Common myeloid progenitor, CD34-positive (primary cell): ENCODE results near the gene TGFBR1.
A peak's percentile ranks its signal among the peaks of the same experiment; 100 is the strongest.

ENCODE experiments used
- CTCF ChIA-PET: fragments of 350-600 bp; sonication (Branson Sonifier 250); formaldehyde crosslinking; loops from one replicate; lab custom pipeline; 2021; ENCODE audit warnings: antibody characterized with exemption; lab: Charles Lee
- POLR2A ChIA-PET: fragments of 350-600 bp; sonication (Branson Sonifier 250); formaldehyde crosslinking; loops from one replicate; lab custom pipeline; 2021; ENCODE audit warnings: antibody characterized with exemption; lab: Charles Lee
- DNase-seq, 3 donors: peaks; one replicate each; pipeline versions ENCODE4 v3.0.0 to v3.0.0-alpha.2; 2013
- H3K27ac ChIP-seq, 2 experiments: 1 replicate in 1 of 2; 2 replicates in 1 of 2; pipeline ENCODE4 v1.7.0; 2013; ENCODE audit warnings: inconsistent platforms in 2 of 2, low read length in 2 of 2, mild to moderate bottlenecking in 2 of 2, low read depth in 1 of 2, moderate library complexity in 1 of 2; ENCODE audit not compliant: severe bottlenecking in 2 of 2, insufficient read depth in 1 of 2, poor library complexity in 1 of 2
- H3K27me3 ChIP-seq, 5 experiments: replicated peaks in 2 of 5; 1 replicate in 3 of 5; 2 replicates in 2 of 5; pipeline versions ENCODE4 v1.6.1 to v1.7.0; 2013; ENCODE audit warnings: low read length in 4 of 5, mild to moderate bottlenecking in 2 of 5, moderate library complexity in 2 of 5, inconsistent platforms in 1 of 5; ENCODE audit not compliant: insufficient read depth in 5 of 5, control insufficient read depth in 4 of 5
- H3K36me3 ChIP-seq, 4 experiments: 1 replicate in 2 of 4; 2 replicates in 2 of 4; pipeline versions ENCODE4 v1.6.1 to v1.7.0; 2013; ENCODE audit warnings: low read length in 3 of 4, control low read depth in 1 of 4, mild to moderate bottlenecking in 1 of 4; ENCODE audit not compliant: control insufficient read depth in 4 of 4, insufficient read depth in 4 of 4
- H3K4me1 ChIP-seq, 4 experiments: 1 replicate in 3 of 4; 2 replicates in 1 of 4; pipeline versions ENCODE4 v1.6.1 to v1.7.1; 2013; ENCODE audit warnings: low read length in 3 of 4, mild to moderate bottlenecking in 3 of 4, control low read depth in 1 of 4, inconsistent platforms in 1 of 4, moderate library complexity in 1 of 4; ENCODE audit not compliant: control insufficient read depth in 4 of 4, insufficient read depth in 4 of 4; ENCODE audit errors: control extremely low read depth in 1 of 4
- H3K4me3 ChIP-seq, 7 experiments: 1 replicate in 4 of 7; 2 replicates in 3 of 7; pipeline versions ENCODE4 v1.5.1 to v1.7.0; 2013; ENCODE audit warnings: mild to moderate bottlenecking in 7 of 7, low read length in 6 of 7, moderate library complexity in 6 of 7, inconsistent platforms in 2 of 7, low read depth in 2 of 7, control low read depth in 1 of 7; ENCODE audit not compliant: insufficient read depth in 4 of 7, control insufficient read depth in 1 of 7; ENCODE audit errors: extremely low read depth in 1 of 7
- H3K9me3 ChIP-seq, 5 experiments: 1 replicate in 4 of 5; 2 replicates in 1 of 5; pipeline versions ENCODE4 v1.6.1 to v1.7.1; 2013; ENCODE audit warnings: low read length in 4 of 5, mild to moderate bottlenecking in 2 of 5, inconsistent platforms in 1 of 5, low read depth in 1 of 5, moderate library complexity in 1 of 5; ENCODE audit not compliant: control insufficient read depth in 4 of 5, insufficient read depth in 2 of 5; ENCODE audit errors: control extremely low read depth in 1 of 5
- WGBS: methylation state at CpG from one replicate; pipeline ENCODE4 v1.1.5; 2013; ENCODE audit not compliant: insufficient coverage; 5-methylcytosine and 5-hydroxymethylcytosine counted together

The TGFBR1 gene

GRCh38 chr9:99074902-99075245 is 30.0 kb upstream of the TGFBR1 start:
- no peak for DNase-seq
- Histone ChIP-seq H3K27me3 (no peaks in the 10 kb centered on the region), H3K36me3 (no peaks in the 10 kb centered on the region), H3K4me3 (no peak overlapping the region), H3K9me3 (no peaks in the 10 kb centered on the region), H3K27ac (peak overlapping the region in 1 of 2 experiments; percentile 77), H3K4me1 (peaks cover 3 to 34% (median 22%) of the 10 kb centered on the region in 4 experiments)
- ChIA-PET CTCF (interaction anchor here (0.7 kb wide), 1 partner anchor 9 kb away, joined by 3 read pairs; no protein-coding TSS in a partner anchor), POLR2A (no interaction called here)
- WGBS = 98% methylated on average over 3 of the region's 3 CpGs

GRCh38 chr9:99075246-99075912 is 29.5 kb upstream of the TGFBR1 start:
- H3K27ac ChIP-seq = peak overlapping the region in 1 of 2 experiments; percentile 77
- no peaks in the 10 kb centered on the region for H3K36me3 ChIP-seq
- 74% methylated on average over 5 of the region's 6 CpGs for WGBS
- peak in 2 of 3 donors; percentile 41 to 57 for DNase-seq
- H3K4me1 ChIP-seq = peaks cover 3 to 34% (median 22%) of the 10 kb centered on the region in 4 experiments
- no peak overlapping the region for H3K4me3 ChIP-seq
- no peaks in the 10 kb centered on the region for H3K27me3 ChIP-seq
- no peaks in the 10 kb centered on the region for H3K9me3 ChIP-seq
- POLR2A ChIA-PET = no interaction called here
- CTCF ChIA-PET = interaction anchor here (0.7 to 1.5 kb wide), 3 partner anchors 9 to 952 kb away, joined by 3 to 6 read pairs (median 3); partner anchors contain the start of gene TGFBR1

GRCh38 chr9:99076030-99076429 is 28.9 kb upstream of the TGFBR1 start:
- peaks cover 3 to 34% (median 22%) of the 10 kb centered on the region in 4 experiments for H3K4me1 ChIP-seq
- WGBS = 88% methylated on average over 4 of the region's 4 CpGs
- CTCF ChIA-PET = interaction anchor here (1.1 to 1.6 kb wide), 3 partner anchors 8 to 28 kb away, joined by 3 to 6 read pairs (median 4); partner anchors contain the start of gene TGFBR1
- H3K36me3 ChIP-seq = no peaks in the 10 kb centered on the region
- no peak for DNase-seq
- no peaks in the 10 kb centered on the region for H3K27me3 ChIP-seq
- H3K9me3 ChIP-seq = no peaks in the 10 kb centered on the region
- H3K27ac ChIP-seq = no peak overlapping the region
- POLR2A ChIA-PET = no interaction called here
- no peak overlapping the region for H3K4me3 ChIP-seq

- H3K27me3 ChIP-seq = no peaks in the 10 kb centered on the region
- 9% methylated on average over 5 of the region's 6 CpGs for WGBS
- peak; percentile 92 to 98 (median 95) for DNase-seq
- ChIA-PET CTCF (interaction anchor here (1.1 to 1.6 kb wide), 3 partner anchors 9 to 27 kb away, joined by 3 to 6 read pairs (median 4); partner anchors contain the start of gene TGFBR1), POLR2A (no interaction called here)
- H3K27ac ChIP-seq = peak overlapping the region; percentile 42 to 85
- H3K9me3 ChIP-seq = no peaks in the 10 kb centered on the region
- no peak overlapping the region for H3K4me3 ChIP-seq
- H3K36me3 ChIP-seq = no peaks in the 10 kb centered on the region
- peaks cover 3 to 34% (median 22%) of the 10 kb centered on the region in 4 experiments for H3K4me1 ChIP-seq
These were observed 28.3 kb upstream of the TGFBR1 start for GRCh38 chr9:99076483-99077171.

GRCh38 chr9:99078717-99079116 is 26.2 kb upstream of the TGFBR1 start:
- H3K27me3 ChIP-seq = no peaks in the 10 kb centered on the region
- no peak overlapping the region for H3K27ac ChIP-seq
- no peaks in the 10 kb centered on the region for H3K9me3 ChIP-seq

GRCh38 chr9:99079542-99079941 is 25.4 kb upstream of the TGFBR1 start:
- ChIA-PET CTCF (interaction anchor here (0.6 to 3.8 kb wide), 3 partner anchors 10 to 23 kb away, joined by 3 to 12 read pairs (median 3); no protein-coding TSS in a partner anchor), POLR2A (no interaction called here)
- no peak for DNase-seq
- Histone ChIP-seq H3K27ac (no peak overlapping the region), H3K4me3 (no peak overlapping the region), H3K4me1 (peaks cover 3 to 34% (median 22%) of the 10 kb centered on the region in 4 experiments), H3K36me3 (no peaks in the 10 kb centered on the region), H3K27me3 (no peaks in the 10 kb centered on the region), H3K9me3 (no peaks in the 10 kb centered on the region)
- WGBS = 100% methylated on average over 1 of the region's 3 CpGs

More at GRCh38 chr9:99078717-99079116, 26.2 kb upstream of the TGFBR1 start:
- Histone ChIP-seq H3K4me1 (peaks cover 3 to 34% (median 22%) of the 10 kb centered on the region in 4 experiments), H3K36me3 (no peaks in the 10 kb centered on the region), H3K4me3 (no peak overlapping the region)
- ChIA-PET POLR2A (no interaction called here), CTCF (interaction anchor here (0.6 to 3.8 kb wide), 5 partner anchors 10 to 63 kb away, joined by 3 to 12 read pairs (median 3); no protein-coding TSS in a partner anchor)
- no peak for DNase-seq
- WGBS = 75% methylated on average over 1 of the region's 2 CpGs
